ENCODE data around the gene CLEC16A. TPM values are rescaled to one million over a fixed set of nuclear protein-coding genes. Genes with fewer than 3 reads are reported as not detected.

The CLEC16A gene
- total and polyA plus RNA-seq, 2 donors (not counting 1 experiment from before 2014, with no cell fraction given), result 21.9 to 79.5 TPM

DNA sequence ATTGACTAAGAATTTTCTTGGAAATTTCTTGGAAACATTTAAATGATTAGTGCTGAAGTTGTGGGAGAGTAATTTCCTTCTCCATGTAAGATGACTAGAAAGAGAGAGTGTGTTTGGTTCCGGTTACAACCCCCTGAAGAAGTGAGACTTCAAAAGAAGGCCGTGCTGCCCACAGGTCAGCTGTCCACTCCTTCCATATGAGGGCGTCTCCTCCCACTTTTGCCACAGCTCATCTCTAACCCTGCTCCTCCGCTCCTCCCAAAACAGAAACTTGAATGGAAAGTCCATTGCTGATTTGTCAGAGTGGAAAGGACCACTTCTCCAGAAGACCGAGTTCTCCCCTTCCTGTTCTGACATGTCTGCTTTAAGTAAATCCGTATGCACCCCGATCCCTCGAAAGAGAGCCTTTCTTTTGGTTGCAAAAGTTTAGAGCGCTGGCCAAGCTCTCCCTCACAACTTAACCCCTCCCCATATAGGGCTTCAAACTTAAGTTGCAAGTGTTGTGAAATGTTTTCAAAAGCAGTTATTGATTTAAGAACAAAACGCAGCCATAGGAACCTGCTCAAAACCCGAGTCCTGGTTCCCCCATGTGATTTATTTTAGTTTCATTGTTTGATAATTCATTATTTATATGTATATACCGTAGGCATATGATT is 182.2 kb downstream of the CLEC16A start:
- no peaks in the 10 kb centered on the region for H3K9me3 Mint-ChIP-seq (ENCODE audit: insufficient read depth)
- no peak overlapping the region for H3K27ac Mint-ChIP-seq
- H3K4me1 Mint-ChIP-seq, result peaks cover 2% of the 10 kb centered on the region
- Histone ChIP-seq H3K79me2 (ENCODE audit: control insufficient read depth, insufficient read depth, low read length) (no peaks in the 10 kb centered on the region), H3K9ac (ENCODE audit: low read length) (no peak overlapping the region), H3K27ac (ENCODE audit: low read length in 2 of 2) (no peak overlapping the region), H3K4me2 (replicated peaks; ENCODE audit: low read depth, low read length, poor library complexity, severe bottlenecking) (no peak overlapping the region), H3K27me3 (replicated peaks in 1 of 4; ENCODE audit: control extremely low read depth in 1 of 4, control insufficient read depth in 3 of 4, insufficient read depth in 4 of 4, low read length in 3 of 4) (no peaks in the 10 kb centered on the region), H4K20me1 (ENCODE audit: control insufficient read depth, insufficient read depth, low read length, poor library complexity, severe bottlenecking) (peaks cover 10% of the 10 kb centered on the region), H3K4me1 (ENCODE audit: control insufficient read depth in 2 of 2, insufficient read depth in 2 of 2, low read length in 2 of 2) (no peaks in the 10 kb centered on the region), H3K4me3 (ENCODE audit: control extremely low read depth in 1 of 5, extremely low read depth in 1 of 5, insufficient read depth in 1 of 5, low read depth in 2 of 5, low read length in 4 of 5) (no peak overlapping the region), H2AFZ (ENCODE audit: insufficient read depth, low read depth, low read length, poor library complexity, severe bottlenecking) (no peak overlapping the region), H3K36me3 (replicated peaks in 1 of 2; ENCODE audit: control extremely low read depth in 1 of 2, control insufficient read depth in 1 of 2, extremely low read depth in 1 of 2, insufficient read depth in 2 of 2, low read length in 1 of 2) (peaks cover 0 to 68% of the 10 kb centered on the region in 2 experiments), H3K9me3 (ENCODE audit: control extremely low read depth in 1 of 3, control insufficient read depth in 2 of 3, insufficient read depth in 1 of 3, low read length in 2 of 3) (no peaks in the 10 kb centered on the region)
- WGBS (ENCODE audit: insufficient coverage), result no CpG with 5 or more reads among the region's 12 CpGs
- no peak overlapping the region for H3K4me3 Mint-ChIP-seq
- DNase-seq, result no peak
- no peak for ATAC-seq (ENCODE audit: low read depth)
- intact Hi-C loops (cut with micrococcal nuclease), result no loop called here
- POLR2A ChIA-PET, result no interaction called here
- no peaks in the 10 kb centered on the region for H3K27me3 Mint-ChIP-seq
- TF ChIP-seq CTCF (IDR thresholded peaks at IDR 0.05) (no peak), EZH2 (IDR thresholded peaks at IDR 0.05; ENCODE audit: borderline replicate concordance, insufficient read depth, low read depth, low read length, poor library complexity, severe bottlenecking) (no peak)
- CTCF ChIA-PET, result interaction anchor here (0.9 kb wide), 1 partner anchor 163 kb away, joined by 3 read pairs; no protein-coding TSS in a partner anchor

DNA sequence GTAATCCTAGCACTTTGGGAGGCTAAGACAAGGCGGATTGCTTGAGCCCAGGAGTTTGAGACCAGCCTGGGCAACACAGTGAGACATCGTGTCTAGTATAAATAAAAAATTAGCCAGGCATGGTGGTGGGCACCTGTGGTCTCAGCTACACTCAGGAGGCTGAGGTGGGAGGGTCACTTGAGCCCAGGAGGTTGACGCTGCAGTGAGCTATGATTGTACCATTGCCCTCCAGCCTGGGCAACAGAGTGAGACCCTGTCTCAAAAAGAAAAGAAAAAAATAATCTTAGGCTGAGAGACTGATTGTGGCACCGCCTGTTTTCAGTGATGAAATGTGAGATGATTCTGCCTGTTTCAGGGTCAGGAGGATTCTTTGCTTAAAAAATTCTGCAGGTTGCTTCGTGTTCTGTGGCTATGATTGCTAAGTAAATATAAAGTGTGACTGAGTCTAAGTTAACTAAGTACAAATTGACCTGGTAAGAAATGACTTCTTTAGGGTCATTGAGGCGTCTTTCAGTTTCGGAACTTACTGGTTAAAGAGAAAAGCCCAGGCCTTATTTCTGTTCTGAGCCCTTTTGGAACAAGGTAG is 183.3 kb downstream of the CLEC16A start:
- Mint-ChIP-seq H3K4me3 (no peak overlapping the region), H3K27ac (no peak overlapping the region), H3K27me3 (no peaks in the 10 kb centered on the region), H3K9me3 (ENCODE audit: insufficient read depth) (no peaks in the 10 kb centered on the region), H3K4me1 (peaks cover 4% of the 10 kb centered on the region)
- no peaks in the 10 kb centered on the region for H3K27me3 ChIP-seq (replicated peaks in 1 of 4; ENCODE audit: control extremely low read depth in 1 of 4, control insufficient read depth in 3 of 4, insufficient read depth in 4 of 4, low read length in 3 of 4)
- no peak overlapping the region for H3K4me2 ChIP-seq (replicated peaks; ENCODE audit: low read depth, low read length, poor library complexity, severe bottlenecking)
- H3K4me3 ChIP-seq (ENCODE audit: control extremely low read depth in 1 of 5, extremely low read depth in 1 of 5, insufficient read depth in 1 of 5, low read depth in 2 of 5, low read length in 4 of 5), result no peak overlapping the region
- H3K9ac ChIP-seq (ENCODE audit: low read length), result no peak overlapping the region
- H3K9me3 ChIP-seq (ENCODE audit: control extremely low read depth in 1 of 3, control insufficient read depth in 2 of 3, insufficient read depth in 1 of 3, low read length in 2 of 3), result no peaks in the 10 kb centered on the region
- H2AFZ ChIP-seq (ENCODE audit: insufficient read depth, low read depth, low read length, poor library complexity, severe bottlenecking), result no peak overlapping the region
- peaks cover 10% of the 10 kb centered on the region for H4K20me1 ChIP-seq (ENCODE audit: control insufficient read depth, insufficient read depth, low read length, poor library complexity, severe bottlenecking)
- WGBS (ENCODE audit: insufficient coverage), result 100% methylated on average over 5 of the region's 7 CpGs
- CTCF ChIA-PET, result interaction anchor here (0.9 kb wide), 1 partner anchor 164 kb away, joined by 3 read pairs; no protein-coding TSS in a partner anchor
- no peak for DNase-seq
- H3K36me3 ChIP-seq (replicated peaks in 1 of 2; ENCODE audit: control extremely low read depth in 1 of 2, control insufficient read depth in 1 of 2, extremely low read depth in 1 of 2, insufficient read depth in 2 of 2, low read length in 1 of 2), result peaks cover 0 to 67% of the 10 kb centered on the region in 2 experiments
- TF ChIP-seq CTCF (IDR thresholded peaks at IDR 0.05) (no peak), EZH2 (IDR thresholded peaks at IDR 0.05; ENCODE audit: borderline replicate concordance, insufficient read depth, low read depth, low read length, poor library complexity, severe bottlenecking) (no peak)
- intact Hi-C loops (cut with micrococcal nuclease), result no loop called here
- H3K27ac ChIP-seq (ENCODE audit: low read length in 2 of 2), result no peak overlapping the region
- POLR2A ChIA-PET, result no interaction called here
- H3K4me1 ChIP-seq (ENCODE audit: control insufficient read depth in 2 of 2, insufficient read depth in 2 of 2, low read length in 2 of 2), result no peaks in the 10 kb centered on the region
- no peaks in the 10 kb centered on the region for H3K79me2 ChIP-seq (ENCODE audit: control insufficient read depth, insufficient read depth, low read length)
- ATAC-seq (ENCODE audit: low read depth), result no peak
